CD4-positive, alpha-beta T cell (primary cell): ENCODE data around the gene ZNF560. TPM values are rescaled to one million over a fixed set of nuclear protein-coding genes. Genes with fewer than 3 reads are reported as not detected.
"Not testable (repeated sequence)": the region's sequence is repeated elsewhere in the genome, so short reads cannot be mapped to it uniquely, and the experiment has no call there.

ENCODE experiments used
- ATAC-seq: fragments of 200-7000 bp; cut with Tn5 transposase; one replicate; pipeline ENCODE4 v1.10.0; 2022; ENCODE audit warnings: mild to moderate bottlenecking; ENCODE audit not compliant: poor library complexity
- CTCF ChIA-PET: fragments of 350-600 bp; sonication (Branson Sonifier 250); formaldehyde crosslinking; loops from one replicate; lab custom pipeline; 2021; ENCODE audit warnings: antibody characterized with exemption, inconsistent platforms; lab: Charles Lee
- POLR2A ChIA-PET: fragments of 350-600 bp; sonication (Branson Sonifier 250); formaldehyde crosslinking; loops from one replicate; lab custom pipeline; 2021; ENCODE audit warnings: antibody characterized with exemption, inconsistent platforms; lab: Charles Lee
- DNase-seq, 14 experiments: peaks; one replicate each; pipeline ENCODE4 v3.0.0-alpha.2; 2013 to 2020; ENCODE audit warnings: mixed read lengths in 2 of 14
- H3K27ac ChIP-seq, 2 donors: one replicate each; pipeline versions ENCODE4 v1.5.1 to v1.7.0; 2013; ENCODE audit warnings: low read length in 2 of 2, low read depth in 1 of 2, mild to moderate bottlenecking in 1 of 2
- H3K27me3 ChIP-seq, 2 experiments: 1 replicate in 1 of 2; 2 replicates in 1 of 2; pipeline versions ENCODE4 v1.6.1 to v1.7.0; 2013; ENCODE audit warnings: low read length in 2 of 2, control low read depth in 1 of 2, mild to moderate bottlenecking in 1 of 2, moderate library complexity in 1 of 2; ENCODE audit not compliant: insufficient read depth in 2 of 2, control insufficient read depth in 1 of 2
- H3K36me3 ChIP-seq: one replicate; pipeline ENCODE4 v1.6.1; 2013; ENCODE audit warnings: low read length, control low read depth; ENCODE audit not compliant: insufficient read depth
- H3K4me1 ChIP-seq: one replicate; pipeline ENCODE4 v1.6.1; 2013; ENCODE audit warnings: low read length, control low read depth; ENCODE audit not compliant: insufficient read depth
- H3K4me3 ChIP-seq: one replicate; pipeline ENCODE4 v1.5.1; 2013; ENCODE audit warnings: mild to moderate bottlenecking, low read length, moderate library complexity
- H3K9me3 ChIP-seq, 2 experiments: 1 replicate in 1 of 2; 2 replicates in 1 of 2; pipeline versions ENCODE4 v1.6.1 to v1.7.0; 2013; ENCODE audit warnings: low read length in 2 of 2, mild to moderate bottlenecking in 2 of 2, control low read depth in 1 of 2, moderate library complexity in 1 of 2; ENCODE audit not compliant: control insufficient read depth in 1 of 2, insufficient read depth in 1 of 2
- H3K27ac Mint-ChIP-seq: one replicate; pipeline ENCODE4 v1.8.0; 2020; ENCODE audit warnings: mixed read lengths
- H3K27me3 Mint-ChIP-seq: one replicate; pipeline ENCODE4 v1.8.0; 2021; ENCODE audit warnings: mixed read lengths
- H3K36me3 Mint-ChIP-seq: one replicate; pipeline ENCODE4 v1.8.0; 2021; ENCODE audit warnings: low read depth, mixed read lengths
- H3K4me1 Mint-ChIP-seq: one replicate; pipeline ENCODE4 v1.8.0; 2021; ENCODE audit warnings: low read depth, mixed read lengths
- H3K4me3 Mint-ChIP-seq: one replicate; pipeline ENCODE4 v1.8.0; 2020; ENCODE audit warnings: mild to moderate bottlenecking, mixed read lengths
- H3K9me3 Mint-ChIP-seq: one replicate; pipeline ENCODE4 v1.8.0; 2020; ENCODE audit warnings: mixed read lengths
- CTCF ChIP-seq: fragments of 200-600 bp; IDR thresholded peaks from one replicate; pipeline ENCODE4 v1.8.0; 2022; ENCODE audit warnings: antibody characterized with exemption, mild to moderate bottlenecking
- intact Hi-C, 2 experiments: fragments of 100-400 bp; cut with DNase I in 1 of 2; cut with micrococcal nuclease in 1 of 2; formaldehyde crosslinking; loops; one replicate each; pipeline versions ENCODE4 v1.15.1 to v1.9.0; 2023 to 2025; cut with DNase I, micrococcal nuclease
- polyA plus RNA-seq, 2 donors: library from polyadenylated mRNA; unstranded; fragments of 120-200 nt; gene quantifications; one replicate each; pipeline ENCODE4 v1.2.1, GENCODE V29; 2013
- total RNA-seq, 174 experiments: library from RNA in 2 of 174; stranded (reverse) in 2 of 174; gene quantifications; one replicate each; pipeline ENCODE4 v1.2.3 and lab custom pipeline; 2021 to 2026

The ZNF560 gene
- total RNA-seq (not detected), total RNA-seq (lab: John Stamatoyannopoulos, UW) (0 to 0.38 (median 0) reads per million in 172 experiments)
- polyA plus RNA-seq (2013, experiment 1 of 2) = not detected
- not detected for polyA plus RNA-seq (2013, experiment 2 of 2)

GRCh38 chr19:9498183-9498902 lies at the start of gene ZNF560:
Gene ZNF560 (minus strand): TSS chr19:9498616. CDS start chr19:9475313, 23,303 bp downstream.
- TF ChIP-seq CTCF = no peak
- no peak within 1 kb of the TSS for H3K27ac ChIP-seq
- POLR2A ChIA-PET = no interaction called here
- Mint-ChIP-seq H3K27ac (no peak within 1 kb of the TSS), H3K9me3 (peaks cover 7% of the 10 kb centered on the region), H3K4me3 (no peak within 1 kb of the TSS), H3K36me3 (peaks cover 30% of the 10 kb centered on the region), H3K27me3 (peaks cover 8% of the 10 kb centered on the region), H3K4me1 (no peaks in the 10 kb centered on the region)
- peaks cover 0 to 2% of the 10 kb centered on the region in 2 experiments for H3K27me3 ChIP-seq
- H3K36me3 ChIP-seq = no peaks in the 10 kb centered on the region
- H3K4me3 ChIP-seq = no peak within 1 kb of the TSS
- DNase-seq (no peak), ATAC-seq (no peak)
- intact Hi-C loops = no loop called here
- peaks cover 60 to 85% of the 10 kb centered on the region in 2 experiments for H3K9me3 ChIP-seq
- CTCF ChIA-PET = no interaction called here
- H3K4me1 ChIP-seq = peaks cover 6% of the 10 kb centered on the region

GRCh38 chr19:9547870-9548269 lies 49.5 kb upstream of the ZNF560 start:
- Histone ChIP-seq H3K27ac (no peak overlapping the region), H3K27me3 (no peaks in the 10 kb centered on the region), H3K9me3 (peaks cover 18 to 24% of the 10 kb centered on the region in 2 experiments), H3K4me1 (no peaks in the 10 kb centered on the region), H3K4me3 (no peak overlapping the region), H3K36me3 (no peaks in the 10 kb centered on the region)
- DNase-seq (no peak), ATAC-seq (no peak)
- TF ChIP-seq CTCF = no peak
- Mint-ChIP-seq H3K4me1 (no peaks in the 10 kb centered on the region), H3K9me3 (peaks cover 14% of the 10 kb centered on the region), H3K27me3 (no peaks in the 10 kb centered on the region), H3K27ac (no peak overlapping the region), H3K36me3 (peaks cover 23% of the 10 kb centered on the region), H3K4me3 (no peak overlapping the region)
- ChIA-PET CTCF (no interaction called here), POLR2A (no interaction called here)
- intact Hi-C loops = no loop called here

GRCh38 chr19:9541281-9541680 lies 42.9 kb upstream of the ZNF560 start:
- CTCF ChIA-PET, H3K4me3 Mint-ChIP-seq, ATAC-seq, H3K27ac ChIP-seq, DNase-seq, H3K27ac Mint-ChIP-seq, H3K27me3 Mint-ChIP-seq, POLR2A ChIA-PET, H3K9me3 Mint-ChIP-seq, H3K27me3 ChIP-seq, H3K36me3 ChIP-seq, intact Hi-C loops, H3K4me3 ChIP-seq: not testable (repeated sequence)
- H3K9me3 ChIP-seq = peaks cover 0 to 22% of the 10 kb centered on the region in 2 experiments
- H3K4me1 ChIP-seq = peaks cover 16% of the 10 kb centered on the region
- Mint-ChIP-seq H3K4me1 (peaks cover 26% of the 10 kb centered on the region), H3K36me3 (peaks cover 41% of the 10 kb centered on the region)

- H3K9me3 ChIP-seq = peaks cover 13 to 22% of the 10 kb centered on the region in 2 experiments
Measured at GRCh38 chr19:9539921-9540320, 41.5 kb upstream of the ZNF560 start.

GRCh38 chr19:9539201-9539600 lies 40.8 kb upstream of the ZNF560 start:
- H3K27ac ChIP-seq = peak overlapping the region in 1 of 2 donors; percentile 84
- DNase-seq, H3K4me3 ChIP-seq, H3K27me3 Mint-ChIP-seq, H3K27me3 ChIP-seq, ATAC-seq, CTCF ChIA-PET: not testable (repeated sequence)
- POLR2A ChIA-PET = interaction anchor here (0.5 to 1.1 kb wide), 2 partner anchors 104 to 233 kb away, joined by 3 read pairs; partner anchors contain the start of gene ZNF266
- intact Hi-C loops = loop anchor here (5.0 to 10.0 kb wide), 4 partner anchors 46 to 707 kb away; partner anchors contain the start of genes MBD3L1 (in 1 of the 2), ZNF121 (in 1 of the 2), ZNF266 (in 1 of the 2) and ZNF558 (in 1 of the 2)
- peaks cover 62% of the 10 kb centered on the region for H3K36me3 Mint-ChIP-seq
- peaks cover 12% of the 10 kb centered on the region for H3K9me3 Mint-ChIP-seq
- H3K27ac Mint-ChIP-seq = peak overlapping the region; percentile 98
- peak overlapping the region; percentile 95 for H3K4me3 Mint-ChIP-seq
- peaks cover 19 to 30% of the 10 kb centered on the region in 2 experiments for H3K9me3 ChIP-seq
- peaks cover 19% of the 10 kb centered on the region for H3K36me3 ChIP-seq
- H3K4me1 ChIP-seq = peaks cover 16% of the 10 kb centered on the region
- H3K4me1 Mint-ChIP-seq = peaks cover 32% of the 10 kb centered on the region

More at GRCh38 chr19:9539921-9540320, 41.5 kb upstream of the ZNF560 start:
- intact Hi-C loops = loop anchor here (5.0 to 10.0 kb wide), 4 partner anchors 45 to 708 kb away; partner anchors contain the start of genes MBD3L1 (in 1 of the 2), ZNF121 (in 1 of the 2), ZNF266 (in 1 of the 2) and ZNF558 (in 1 of the 2)
- ATAC-seq, H3K27ac ChIP-seq, DNase-seq, H3K4me3 ChIP-seq, H3K27me3 ChIP-seq, H3K27me3 Mint-ChIP-seq, CTCF ChIA-PET: not testable (repeated sequence)
- Mint-ChIP-seq H3K9me3 (peaks cover 12% of the 10 kb centered on the region), H3K4me3 (peak overlapping the region; percentile 95), H3K27ac (peak overlapping the region; percentile 98), H3K4me1 (peaks cover 32% of the 10 kb centered on the region), H3K36me3 (peaks cover 55% of the 10 kb centered on the region)
- POLR2A ChIA-PET = interaction anchor here (1.1 kb wide), 1 partner anchor 104 kb away, joined by 3 read pairs; the partner anchor contains the start of gene ZNF266
- Histone ChIP-seq H3K4me1 (peaks cover 16% of the 10 kb centered on the region), H3K36me3 (peaks cover 12% of the 10 kb centered on the region)
